ENCODE results near the gene MINDY4B.

MINDY4B gene

DNA sequence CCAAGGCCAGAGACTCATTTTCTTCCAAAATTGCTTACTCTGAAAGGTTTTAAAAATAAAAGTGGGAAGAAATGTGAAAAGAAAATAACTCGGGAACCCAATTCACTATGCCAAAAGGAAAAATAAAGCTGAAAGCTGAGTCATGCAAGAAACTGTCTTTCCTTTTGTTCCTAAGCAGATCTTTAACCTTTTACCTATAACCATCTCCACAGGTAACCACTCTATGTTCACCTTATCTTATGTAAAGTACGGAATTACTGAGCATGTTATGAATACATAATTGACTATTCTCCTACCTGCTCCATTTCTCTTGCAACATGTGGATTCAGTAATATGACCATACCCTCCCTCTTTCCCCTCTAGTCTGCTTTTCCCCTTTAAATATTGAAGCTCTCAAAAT lies 62.0 kb downstream of the MINDY4B start:
- no peak for DNase-seq

DNA sequence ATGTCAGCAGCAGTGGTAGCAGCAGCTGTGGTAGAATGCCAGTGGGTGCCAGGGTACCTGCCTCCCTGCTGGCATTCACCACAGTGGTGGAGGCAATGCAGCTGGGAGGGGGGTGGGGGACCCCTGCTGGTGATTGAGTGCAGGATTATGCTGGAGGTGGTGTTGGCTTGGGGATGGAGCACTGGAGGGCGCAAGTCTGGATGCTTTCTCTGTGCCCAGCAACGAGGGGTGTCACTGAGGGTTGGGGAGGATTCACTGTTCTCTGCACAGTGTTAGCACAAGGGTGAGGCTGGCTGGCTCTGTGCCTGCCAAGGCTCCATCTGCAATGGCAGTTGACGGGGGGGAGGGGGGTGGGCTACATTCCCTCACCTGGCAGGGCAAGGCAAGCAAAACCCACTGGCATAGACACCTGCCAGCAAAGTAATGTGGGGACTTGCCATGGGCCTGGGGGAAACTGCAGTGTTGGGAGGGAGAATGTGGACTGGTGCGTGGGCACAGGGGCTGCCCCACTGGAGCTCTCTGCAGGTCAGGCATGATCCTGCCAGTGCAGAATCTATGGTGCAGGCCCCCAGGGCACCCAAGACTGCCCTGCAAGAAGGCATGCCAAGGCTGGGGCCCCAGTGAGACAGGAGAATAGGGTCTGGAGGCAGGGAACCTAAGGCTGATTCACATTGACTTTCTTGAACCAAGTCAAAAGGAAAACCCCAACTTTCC lies 64.3 kb downstream of the MINDY4B start:
- no peak for DNase-seq

DNA sequence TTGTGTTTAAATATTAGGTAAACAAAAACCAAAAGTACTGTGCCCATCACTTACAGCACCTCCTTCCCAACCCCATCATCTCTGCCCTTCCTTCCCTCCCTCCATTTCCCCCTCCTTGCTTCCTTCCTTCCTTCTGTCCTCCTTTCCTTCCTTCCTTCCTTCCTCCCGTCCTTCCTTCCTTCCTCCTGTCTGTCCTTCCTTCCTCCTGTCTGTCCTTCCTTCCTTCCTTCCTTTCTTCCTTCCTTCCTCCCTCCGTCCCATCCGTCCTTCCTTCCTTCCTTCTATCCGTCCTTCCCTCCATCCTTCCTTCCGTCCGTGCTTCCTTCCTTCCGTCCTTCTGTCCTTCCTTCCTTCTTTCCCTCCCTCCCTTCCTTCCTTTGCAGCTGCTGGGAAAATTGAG lies 74.5 kb downstream of the MINDY4B start:
- DNase-seq = no peak

DNA sequence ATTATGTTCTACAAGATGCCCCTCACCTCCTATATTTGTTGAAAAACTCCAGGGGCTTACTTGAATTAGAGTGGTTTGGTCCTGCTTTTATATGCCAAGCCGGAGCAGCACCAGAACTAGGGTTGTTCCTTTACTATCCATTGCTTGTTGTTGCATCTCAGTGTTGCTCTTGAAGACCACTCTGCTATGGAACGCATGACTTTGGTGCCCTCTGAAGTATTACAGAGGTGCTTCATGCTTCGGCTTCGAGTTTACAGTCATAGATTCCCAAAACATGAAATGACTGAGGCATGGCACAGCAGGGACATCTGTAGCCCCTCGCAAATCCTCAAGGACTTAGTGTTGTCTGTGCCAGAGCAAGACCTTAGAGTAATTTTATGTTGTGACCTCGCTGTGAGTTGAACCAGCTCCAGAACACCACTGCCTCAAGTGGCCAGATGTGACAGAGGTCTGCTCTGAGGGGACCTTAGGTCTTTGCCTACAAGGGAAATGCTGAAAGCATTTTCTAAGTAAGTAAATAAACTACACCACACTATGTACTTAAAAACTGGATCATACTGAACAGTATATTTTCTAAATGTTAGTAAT lies 75.1 kb downstream of the MINDY4B start:
- no peak for DNase-seq

DNA sequence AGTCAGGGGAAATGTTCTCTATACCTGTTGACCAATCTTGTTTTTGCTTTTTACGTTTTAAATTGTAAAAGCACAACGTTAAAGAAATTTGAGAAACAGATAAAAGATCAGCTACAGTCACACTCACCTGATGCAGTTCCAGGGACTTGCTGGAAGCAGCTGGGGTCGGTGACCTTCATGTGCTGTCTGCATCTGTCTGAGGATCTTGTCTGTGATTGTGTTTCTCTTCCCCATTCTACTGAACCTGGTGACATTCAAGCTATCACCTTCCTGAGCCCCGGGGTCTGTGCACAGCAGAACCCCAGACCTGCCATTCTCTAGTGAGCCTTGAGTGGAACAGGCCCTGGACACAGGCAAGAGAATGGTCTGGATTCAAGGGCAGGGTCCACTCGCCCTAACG lies 75.8 kb downstream of the MINDY4B start:
- DNase-seq = no peak

DNA sequence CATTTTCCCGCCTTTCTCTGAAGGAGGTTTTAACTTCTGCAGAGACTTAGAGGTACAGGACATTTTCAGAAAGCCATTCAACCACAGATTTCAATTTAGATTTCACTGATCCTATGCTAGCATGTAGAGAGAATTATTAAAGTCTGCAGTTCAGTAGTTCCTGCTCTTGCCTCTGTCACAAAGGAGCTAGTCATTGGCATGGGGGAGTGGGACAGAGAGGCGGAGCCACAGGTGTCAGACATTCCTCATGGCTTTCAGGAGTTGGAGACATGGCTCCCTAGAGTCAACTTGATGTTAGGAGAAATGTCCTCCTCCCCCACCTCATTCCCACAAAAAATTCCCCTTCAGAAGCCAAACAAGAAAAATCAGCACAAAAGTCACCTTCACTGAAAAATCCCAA lies 76.2 kb downstream of the MINDY4B start:
- no peak for DNase-seq

DNA sequence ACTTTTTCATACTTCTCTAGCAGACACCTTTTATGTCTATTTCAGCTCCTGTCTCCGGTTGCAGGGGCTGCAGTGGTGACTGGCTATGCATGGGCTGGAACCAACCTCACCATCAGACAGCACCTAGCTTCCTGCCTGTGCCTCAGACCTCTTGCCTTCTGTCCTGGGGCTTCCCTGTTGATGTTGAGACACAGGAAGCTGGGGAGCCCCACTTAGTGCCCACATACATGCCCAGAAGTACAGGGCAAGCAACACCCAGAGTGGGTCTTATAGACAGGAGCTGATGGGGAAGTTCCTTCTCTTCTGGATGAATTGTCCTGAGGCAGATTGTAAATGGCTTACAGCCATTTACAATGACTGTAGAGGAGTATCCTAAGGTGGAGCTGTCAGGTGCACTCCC lies 77.0 kb downstream of the MINDY4B start:
- DNase-seq = no peak

DNA sequence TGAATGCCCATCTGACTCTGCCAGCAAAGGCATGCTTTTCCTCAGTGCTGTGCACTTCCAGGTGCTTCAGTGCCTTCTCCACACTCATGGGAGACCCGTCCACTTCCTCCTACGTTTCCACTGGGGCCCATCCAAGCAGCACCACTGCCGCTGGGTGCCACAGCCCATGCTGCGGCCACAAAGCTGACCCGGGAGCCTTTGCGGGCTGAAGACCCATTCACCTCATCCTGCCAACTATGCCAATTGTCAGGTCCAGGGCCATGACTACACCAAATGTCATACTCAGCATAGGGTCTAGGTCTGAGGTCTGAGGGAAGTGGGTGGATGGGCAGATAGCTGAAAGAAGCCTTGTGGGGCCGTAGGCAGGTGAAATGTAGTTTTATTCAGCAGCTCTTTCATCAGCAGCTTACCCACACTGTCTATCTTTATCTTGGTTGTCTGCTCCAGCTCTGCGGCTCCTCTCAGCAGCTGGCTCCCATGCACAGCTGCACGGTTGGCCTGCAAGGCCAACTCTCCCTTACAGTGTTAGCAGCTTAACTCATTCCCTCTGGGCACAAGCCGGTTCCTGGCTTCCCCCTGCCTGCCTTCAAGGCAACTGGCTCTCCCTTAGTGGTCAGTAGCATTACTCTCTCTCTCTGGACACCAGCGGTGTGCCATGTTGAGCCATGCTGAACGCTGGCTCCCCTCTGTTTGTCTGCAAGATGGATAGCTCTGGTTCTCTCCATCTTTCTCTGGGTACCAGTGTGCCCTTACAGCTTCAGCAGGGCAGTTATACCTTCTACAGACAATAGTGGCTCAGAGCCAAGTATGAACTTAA lies 78.6 kb downstream of the MINDY4B start:
- DNase-seq = no peak

DNA sequence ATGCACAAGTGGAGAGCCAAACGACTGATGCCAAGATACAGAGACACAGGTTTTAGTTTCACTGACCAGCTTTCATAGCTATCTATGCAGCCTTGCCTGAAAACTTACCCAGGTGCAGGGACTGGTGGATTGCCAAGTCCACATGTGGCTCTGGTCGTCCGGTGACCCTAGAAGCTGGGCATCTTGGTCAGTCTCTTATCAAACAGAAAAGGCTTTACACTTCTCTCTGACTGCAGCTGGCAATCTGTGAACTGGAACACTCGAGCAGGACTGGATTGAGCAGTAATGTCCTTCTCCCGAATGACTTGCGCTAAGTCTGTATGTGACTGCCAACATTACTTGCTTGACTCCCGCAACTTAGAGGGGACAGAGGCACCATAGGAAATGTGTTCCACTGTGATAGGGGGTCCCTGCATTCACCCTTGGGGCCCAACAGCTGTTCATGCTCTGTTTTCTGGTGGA lies 79.3 kb downstream of the MINDY4B start:
- no peak for DNase-seq

DNA sequence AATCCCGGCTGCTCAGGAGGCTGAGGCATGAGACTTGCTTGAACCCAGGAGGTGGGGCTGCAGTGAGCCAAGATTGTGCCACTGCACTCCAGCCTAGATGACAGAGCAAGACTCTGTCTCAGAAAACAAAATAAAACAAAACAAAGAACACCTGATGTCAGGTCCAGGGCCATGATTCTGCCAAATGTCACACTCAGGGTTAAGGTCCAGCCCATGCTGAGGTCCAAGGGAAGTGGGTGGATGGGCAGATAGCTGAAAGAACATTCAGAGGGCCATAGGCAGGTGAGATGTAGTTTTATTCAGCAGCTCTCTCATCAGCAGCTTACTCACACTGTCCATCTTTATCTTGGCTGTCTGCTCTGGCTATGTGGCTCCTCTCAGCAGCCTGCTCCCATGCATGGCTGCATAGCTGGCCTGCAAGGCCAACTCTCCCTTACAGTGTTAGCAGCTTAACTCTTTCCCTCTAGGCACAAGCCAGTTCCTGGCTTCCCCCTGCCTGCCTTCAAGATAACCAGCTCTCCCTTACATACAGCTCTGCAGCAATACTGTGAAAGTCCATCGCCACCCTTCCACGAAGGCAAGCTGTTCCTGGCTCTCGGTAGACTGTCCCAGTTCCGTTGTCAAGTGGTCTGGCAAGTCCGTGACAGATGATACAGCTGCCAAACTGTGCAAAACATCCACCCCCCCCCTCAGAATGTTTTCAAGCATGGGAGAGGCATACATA lies 79.9 kb downstream of the MINDY4B start:
- no peak for DNase-seq

DNA sequence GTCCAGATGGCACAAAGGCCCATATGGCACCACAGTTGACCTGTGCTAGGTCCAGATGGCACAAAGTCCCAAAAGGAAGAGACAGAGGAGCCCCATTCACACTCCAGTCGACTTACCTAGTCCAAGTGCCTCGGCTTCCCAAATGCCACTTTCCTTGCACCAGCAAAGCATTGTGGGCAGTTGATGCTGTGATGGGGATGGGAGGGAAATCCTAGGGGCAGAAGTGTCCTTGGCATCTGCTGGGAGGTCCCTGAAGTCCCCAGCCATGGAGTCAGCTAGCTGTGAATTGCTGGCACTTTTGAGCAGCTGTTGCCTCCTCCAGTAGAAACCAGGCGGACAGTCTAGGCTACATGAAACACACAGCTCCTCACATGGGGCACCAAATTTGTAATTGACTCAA lies 82.0 kb downstream of the MINDY4B start:
- no peak for DNase-seq

DNA sequence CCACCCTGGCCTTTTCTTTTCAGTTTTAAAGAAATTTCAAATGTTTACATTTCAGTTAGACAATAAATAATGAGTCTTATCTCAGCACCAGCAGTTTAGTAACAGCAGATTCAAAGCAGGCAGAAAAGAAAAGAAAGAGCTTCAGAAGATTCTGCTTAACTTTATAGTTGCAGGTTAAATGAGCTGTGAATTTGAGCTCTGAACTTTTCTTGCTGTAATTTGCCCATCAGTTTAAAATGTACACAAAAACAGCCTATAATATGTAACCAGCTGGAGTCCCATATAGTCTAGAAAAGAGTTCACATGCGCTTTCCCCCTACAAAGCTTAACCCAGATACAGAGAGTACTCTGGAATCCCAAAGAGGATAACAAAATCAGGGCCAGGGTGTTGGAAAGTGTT lies 82.6 kb downstream of the MINDY4B start:
- DNase-seq = no peak

Measured in NCI-H510A (cell line).